HEK293 (cell line): ENCODE results near the gene SCARB2.

Source experiments
- CTCF ChIA-PET: fragments of 350-600 bp; formaldehyde crosslinking; extraction: SDS; loops from one replicate; lab custom pipeline; 2021; ENCODE audit warnings: antibody characterized with exemption; lab: Yijun Ruan, JAX
- POLR2A ChIA-PET: fragments of 300-600 bp; formaldehyde crosslinking; extraction: SDS; loops from one replicate; lab custom pipeline; 2020; ENCODE audit warnings: antibody characterized with exemption, inconsistent platforms; lab: Yijun Ruan, JAX
- H3K27ac ChIP-seq: fragments of 200-500 bp; sonication (Bioruptor generic); 2 replicates; pipeline ENCODE4 v1.5.1; 2014; ENCODE audit warnings: low read depth, low read length, control low read depth, inconsistent platforms; ENCODE audit errors: extremely low read depth
- H3K36me3 ChIP-seq, 2 experiments: fragments of 200-500 bp in 1 of 2; sonication (Bioruptor generic) in 1 of 2; 1 replicate in 1 of 2; 2 replicates in 1 of 2; pipeline ENCODE4 v1.5.1; 2014 to 2017; ENCODE audit warnings: inconsistent platforms in 2 of 2, low read length in 2 of 2; ENCODE audit not compliant: control insufficient read depth in 2 of 2, insufficient read depth in 1 of 2
- H3K4me1 ChIP-seq: fragments of 200-500 bp; sonication (Bioruptor generic); 2 replicates; pipeline ENCODE4 v1.5.1; 2014; ENCODE audit warnings: mild to moderate bottlenecking, low read length, inconsistent platforms; ENCODE audit not compliant: control insufficient read depth, insufficient read depth
- H3K4me3 ChIP-seq: 2 replicates; pipeline ENCODE4 v1.5.1; 2011; ENCODE audit warnings: low read depth, mild to moderate bottlenecking, control low read depth, low read length, moderate library complexity
- H3K9me3 ChIP-seq: fragments of 200-500 bp; sonication (Bioruptor generic); 2 replicates; pipeline ENCODE4 v1.5.1; 2014; ENCODE audit warnings: low read depth, low read length, inconsistent platforms; ENCODE audit not compliant: control insufficient read depth, insufficient read depth
- BCL11B ChIP-seq: fragments of 450-650 bp; formaldehyde crosslinking; IDR thresholded peaks from 2 replicates; pipeline ENCODE4 v1.5.1; 2016; ENCODE audit warnings: low read depth, missing biosample characterization, missing genetic modification characterization
- EGR2 ChIP-seq: fragments of 450-650 bp; formaldehyde crosslinking; IDR thresholded peaks from 2 replicates; pipeline ENCODE4 v1.5.1; 2016; ENCODE audit warnings: low read depth, missing biosample characterization, missing genetic modification characterization
- GLI2 ChIP-seq: fragments of 450-650 bp; formaldehyde crosslinking; IDR thresholded peaks from 2 replicates; pipeline ENCODE4; 2017; ENCODE audit warnings: missing biosample characterization, missing genetic modification characterization, low read depth, borderline replicate concordance
- KLF1 ChIP-seq: fragments of 450-650 bp; formaldehyde crosslinking; IDR thresholded peaks from 2 replicates; pipeline ENCODE4 v1.5.1; 2016; ENCODE audit warnings: missing biosample characterization, missing genetic modification characterization
- KLF16 ChIP-seq: fragments of 450-650 bp; formaldehyde crosslinking; IDR thresholded peaks from 2 replicates; pipeline ENCODE4 v1.5.1; 2017; ENCODE audit warnings: missing biosample characterization, missing genetic modification characterization
- SCRT1 ChIP-seq: fragments of 450-650 bp; formaldehyde crosslinking; IDR thresholded peaks from 2 replicates; pipeline ENCODE4 v1.5.1; 2016; ENCODE audit warnings: missing biosample characterization, missing genetic modification characterization, borderline replicate concordance
- SCRT2 ChIP-seq: fragments of 450-650 bp; formaldehyde crosslinking; IDR thresholded peaks from 2 replicates; pipeline ENCODE4 v1.5.1; 2016; ENCODE audit warnings: missing biosample characterization, missing genetic modification characterization
- WT1 ChIP-seq: fragments of 450-650 bp; formaldehyde crosslinking; IDR thresholded peaks from 2 replicates; pipeline ENCODE4 v1.5.1; 2016; ENCODE audit warnings: missing biosample characterization, missing genetic modification characterization
- ZBTB20 ChIP-seq: fragments of 450-650 bp; formaldehyde crosslinking; IDR thresholded peaks from 2 replicates; pipeline ENCODE4 v1.5.1; 2016; ENCODE audit warnings: missing biosample characterization, missing genetic modification characterization
- ZBTB7A ChIP-seq: fragments of 450-650 bp; formaldehyde crosslinking; IDR thresholded peaks from 2 replicates; pipeline ENCODE4 v1.5.1; 2016; ENCODE audit warnings: low read depth, missing biosample characterization, missing genetic modification characterization
- ZNF140 ChIP-seq: fragments of 450-650 bp; formaldehyde crosslinking; IDR thresholded peaks from 2 replicates; pipeline ENCODE4 v1.5.1; 2016; ENCODE audit warnings: missing biosample characterization, missing genetic modification characterization
- ZNF169 ChIP-seq: fragments of 450-650 bp; formaldehyde crosslinking; IDR thresholded peaks from 2 replicates; pipeline ENCODE4 v1.5.1; 2016; ENCODE audit warnings: missing biosample characterization, missing genetic modification characterization
- ZNF175 ChIP-seq: fragments of 450-650 bp; formaldehyde crosslinking; IDR thresholded peaks from 2 replicates; pipeline ENCODE4 v1.5.1; 2016; ENCODE audit warnings: missing biosample characterization, missing genetic modification characterization
- ZNF24 ChIP-seq: fragments of 450-650 bp; formaldehyde crosslinking; IDR thresholded peaks from 2 replicates; pipeline ENCODE4 v1.5.1; 2016; ENCODE audit warnings: missing biosample characterization, missing genetic modification characterization
- ZNF274 ChIP-seq, 2 experiments: fragments of 200-500 bp in 1 of 2; fragments of 450-650 bp in 1 of 2; sonication (Bioruptor generic) in 1 of 2; formaldehyde crosslinking in 1 of 2; IDR thresholded peaks; 2 replicates each; pipeline versions ENCODE4 v1.5.1 to v1.6.1; 2014 to 2016; ENCODE audit warnings: borderline replicate concordance in 1 of 2, inconsistent platforms in 1 of 2, low read length in 1 of 2, missing biosample characterization in 1 of 2, missing genetic modification characterization in 1 of 2
- ZNF341 ChIP-seq: fragments of 450-650 bp; formaldehyde crosslinking; IDR thresholded peaks from 2 replicates; pipeline ENCODE4; 2016; ENCODE audit warnings: low read depth, missing biosample characterization, missing genetic modification characterization
- ZNF391 ChIP-seq: fragments of 450-650 bp; formaldehyde crosslinking; IDR thresholded peaks from 2 replicates; pipeline ENCODE4 v1.5.1; 2016; ENCODE audit warnings: low read depth, missing biosample characterization, missing genetic modification characterization, borderline replicate concordance
- ZNF394 ChIP-seq: fragments of 450-650 bp; formaldehyde crosslinking; IDR thresholded peaks from 2 replicates; pipeline ENCODE4 v1.5.1; 2016; ENCODE audit warnings: missing biosample characterization, missing genetic modification characterization, mild to moderate bottlenecking, moderate library complexity, borderline replicate concordance
- ZNF544 ChIP-seq: fragments of 450-650 bp; formaldehyde crosslinking; IDR thresholded peaks from 2 replicates; pipeline ENCODE4 v1.5.0; 2017; ENCODE audit warnings: missing biosample characterization, missing genetic modification characterization
- ZNF610 ChIP-seq: fragments of 450-650 bp; formaldehyde crosslinking; IDR thresholded peaks from 2 replicates; pipeline ENCODE4 v1.5.1; 2016; ENCODE audit warnings: missing biosample characterization, missing genetic modification characterization, borderline replicate concordance
- ZNF626 ChIP-seq: fragments of 450-650 bp; sonication (Bioruptor Pico); formaldehyde crosslinking; IDR thresholded peaks from 2 replicates; pipeline ENCODE4 v1.5.1; 2018; ENCODE audit warnings: missing biosample characterization, missing genetic modification characterization, inconsistent platforms
- ZNF629 ChIP-seq: fragments of 450-650 bp; formaldehyde crosslinking; IDR thresholded peaks from 2 replicates; pipeline ENCODE4 v1.5.1; 2017; ENCODE audit warnings: missing biosample characterization, missing genetic modification characterization
- ZNF658 ChIP-seq: fragments of 450-650 bp; formaldehyde crosslinking; IDR thresholded peaks from 2 replicates; pipeline ENCODE4; 2016; ENCODE audit warnings: missing biosample characterization, missing genetic modification characterization
- ZNF660 ChIP-seq: fragments of 450-650 bp; IDR thresholded peaks from 2 replicates; pipeline ENCODE4 v1.5.1; 2018; ENCODE audit warnings: missing biosample characterization, mild to moderate bottlenecking, missing genetic modification characterization
- ZNF76 ChIP-seq: fragments of 450-650 bp; formaldehyde crosslinking; IDR thresholded peaks from 2 replicates; pipeline ENCODE4; 2016; ENCODE audit warnings: low read depth, missing biosample characterization, missing genetic modification characterization, borderline replicate concordance
- TF ChIP-seq, protein P1 (sequence below): fragments of 450-650 bp; formaldehyde crosslinking; IDR thresholded peaks from 2 replicates; pipeline ENCODE4 v1.5.1; 2016; ENCODE audit warnings: missing biosample characterization, missing genetic modification characterization
- TF ChIP-seq, protein P2 (sequence below): fragments of 450-650 bp; formaldehyde crosslinking; IDR thresholded peaks from 2 replicates; pipeline ENCODE4 v1.5.1; 2016; ENCODE audit warnings: missing biosample characterization, missing genetic modification characterization, borderline replicate concordance

Gene SCARB2

DNA sequence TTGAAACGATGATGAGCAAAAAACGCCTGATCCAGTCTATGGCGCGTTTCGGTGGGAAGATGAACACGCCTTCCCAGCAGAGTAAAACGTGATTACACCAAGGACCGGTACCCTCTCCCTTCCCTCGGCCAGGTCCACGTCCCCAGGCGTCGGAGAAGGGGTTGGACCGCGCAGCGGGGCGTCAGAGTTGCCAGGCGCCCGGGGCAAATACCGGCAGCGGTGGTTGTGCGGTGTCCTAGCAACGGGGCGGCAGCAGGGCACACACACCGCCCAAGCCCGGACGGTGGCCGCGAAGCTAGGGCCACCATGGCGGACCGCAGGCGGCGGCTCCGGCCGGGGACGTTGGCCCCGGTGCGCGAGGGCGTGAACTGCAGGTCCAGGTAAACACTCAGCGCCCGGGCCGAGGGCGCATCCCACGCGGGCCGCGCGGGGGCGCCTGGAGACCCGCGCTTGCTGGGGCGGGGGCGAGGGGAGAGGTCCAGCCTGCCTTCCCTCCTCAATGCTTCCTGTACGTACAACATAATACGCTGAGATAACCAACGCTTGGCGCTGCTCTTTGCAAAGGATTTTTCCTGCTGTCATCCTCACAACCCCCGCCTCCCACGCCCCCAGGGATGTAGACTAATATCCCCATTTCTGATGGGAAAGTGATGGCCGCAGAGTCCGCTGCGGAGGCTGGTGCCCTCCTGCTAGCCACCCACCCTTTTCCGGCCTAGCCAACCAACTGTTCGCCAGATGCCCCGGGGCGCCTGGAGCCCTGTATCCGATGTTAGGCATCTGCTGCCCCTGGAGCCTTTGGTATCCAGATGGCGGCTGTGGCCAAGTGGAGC lies 38.0 kb upstream of the SCARB2 start, which contains the start of gene FAM47E (continued):
- TF ChIP-seq ZBTB20 (tag by site-specific recombination) = peak; percentile 22; the same call in 1 of the 2 replicates

DNA sequence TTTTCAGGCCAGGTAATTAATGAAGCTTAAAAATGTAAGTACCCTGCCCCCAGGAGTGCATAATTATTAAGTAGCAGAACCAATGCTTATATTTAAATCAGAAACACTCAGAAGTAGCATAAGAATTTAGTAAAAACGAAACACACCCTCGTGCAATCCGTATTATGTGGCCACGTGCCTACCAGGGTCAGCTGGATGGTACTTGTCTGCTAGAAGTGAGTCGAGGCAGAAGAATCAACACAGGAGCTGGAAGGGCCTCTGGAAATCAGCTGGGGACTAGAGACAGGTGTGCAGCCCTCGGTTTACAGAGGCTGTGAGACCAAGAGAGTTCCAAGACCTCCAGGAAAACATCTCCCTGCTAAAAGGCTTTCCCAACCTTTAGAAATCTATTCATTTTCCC lies 37.3 kb upstream of the SCARB2 start:
- TF ChIP-seq ZNF274 (IDR thresholded peaks at IDR 0.05; ENCODE audit: low read length) = no peak
- no peak for TF ChIP-seq ZNF274 (tag by site-specific recombination; IDR thresholded peaks at IDR 0.05; ENCODE audit: borderline replicate concordance)
- no peak for TF ChIP-seq ZNF341
- no peak for TF ChIP-seq ZBTB7A
- no peak for TF ChIP-seq ZNF544 (tag by site-specific recombination)
- no peak for TF ChIP-seq GLI2 (tag by site-specific recombination)
- no peak for TF ChIP-seq ZNF169 (tag by site-specific recombination)
- no peak for TF ChIP-seq ZNF394 (tag by site-specific recombination)
- TF ChIP-seq, protein P1, sequence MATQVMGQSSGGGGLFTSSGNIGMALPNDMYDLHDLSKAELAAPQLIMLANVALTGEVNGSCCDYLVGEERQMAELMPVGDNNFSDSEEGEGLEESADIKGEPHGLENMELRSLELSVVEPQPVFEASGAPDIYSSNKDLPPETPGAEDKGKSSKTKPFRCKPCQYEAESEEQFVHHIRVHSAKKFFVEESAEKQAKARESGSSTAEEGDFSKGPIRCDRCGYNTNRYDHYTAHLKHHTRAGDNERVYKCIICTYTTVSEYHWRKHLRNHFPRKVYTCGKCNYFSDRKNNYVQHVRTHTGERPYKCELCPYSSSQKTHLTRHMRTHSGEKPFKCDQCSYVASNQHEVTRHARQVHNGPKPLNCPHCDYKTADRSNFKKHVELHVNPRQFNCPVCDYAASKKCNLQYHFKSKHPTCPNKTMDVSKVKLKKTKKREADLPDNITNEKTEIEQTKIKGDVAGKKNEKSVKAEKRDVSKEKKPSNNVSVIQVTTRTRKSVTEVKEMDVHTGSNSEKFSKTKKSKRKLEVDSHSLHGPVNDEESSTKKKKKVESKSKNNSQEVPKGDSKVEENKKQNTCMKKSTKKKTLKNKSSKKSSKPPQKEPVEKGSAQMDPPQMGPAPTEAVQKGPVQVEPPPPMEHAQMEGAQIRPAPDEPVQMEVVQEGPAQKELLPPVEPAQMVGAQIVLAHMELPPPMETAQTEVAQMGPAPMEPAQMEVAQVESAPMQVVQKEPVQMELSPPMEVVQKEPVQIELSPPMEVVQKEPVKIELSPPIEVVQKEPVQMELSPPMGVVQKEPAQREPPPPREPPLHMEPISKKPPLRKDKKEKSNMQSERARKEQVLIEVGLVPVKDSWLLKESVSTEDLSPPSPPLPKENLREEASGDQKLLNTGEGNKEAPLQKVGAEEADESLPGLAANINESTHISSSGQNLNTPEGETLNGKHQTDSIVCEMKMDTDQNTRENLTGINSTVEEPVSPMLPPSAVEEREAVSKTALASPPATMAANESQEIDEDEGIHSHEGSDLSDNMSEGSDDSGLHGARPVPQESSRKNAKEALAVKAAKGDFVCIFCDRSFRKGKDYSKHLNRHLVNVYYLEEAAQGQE (tag by site-specific recombination) = no peak
- TF ChIP-seq, protein P2, sequence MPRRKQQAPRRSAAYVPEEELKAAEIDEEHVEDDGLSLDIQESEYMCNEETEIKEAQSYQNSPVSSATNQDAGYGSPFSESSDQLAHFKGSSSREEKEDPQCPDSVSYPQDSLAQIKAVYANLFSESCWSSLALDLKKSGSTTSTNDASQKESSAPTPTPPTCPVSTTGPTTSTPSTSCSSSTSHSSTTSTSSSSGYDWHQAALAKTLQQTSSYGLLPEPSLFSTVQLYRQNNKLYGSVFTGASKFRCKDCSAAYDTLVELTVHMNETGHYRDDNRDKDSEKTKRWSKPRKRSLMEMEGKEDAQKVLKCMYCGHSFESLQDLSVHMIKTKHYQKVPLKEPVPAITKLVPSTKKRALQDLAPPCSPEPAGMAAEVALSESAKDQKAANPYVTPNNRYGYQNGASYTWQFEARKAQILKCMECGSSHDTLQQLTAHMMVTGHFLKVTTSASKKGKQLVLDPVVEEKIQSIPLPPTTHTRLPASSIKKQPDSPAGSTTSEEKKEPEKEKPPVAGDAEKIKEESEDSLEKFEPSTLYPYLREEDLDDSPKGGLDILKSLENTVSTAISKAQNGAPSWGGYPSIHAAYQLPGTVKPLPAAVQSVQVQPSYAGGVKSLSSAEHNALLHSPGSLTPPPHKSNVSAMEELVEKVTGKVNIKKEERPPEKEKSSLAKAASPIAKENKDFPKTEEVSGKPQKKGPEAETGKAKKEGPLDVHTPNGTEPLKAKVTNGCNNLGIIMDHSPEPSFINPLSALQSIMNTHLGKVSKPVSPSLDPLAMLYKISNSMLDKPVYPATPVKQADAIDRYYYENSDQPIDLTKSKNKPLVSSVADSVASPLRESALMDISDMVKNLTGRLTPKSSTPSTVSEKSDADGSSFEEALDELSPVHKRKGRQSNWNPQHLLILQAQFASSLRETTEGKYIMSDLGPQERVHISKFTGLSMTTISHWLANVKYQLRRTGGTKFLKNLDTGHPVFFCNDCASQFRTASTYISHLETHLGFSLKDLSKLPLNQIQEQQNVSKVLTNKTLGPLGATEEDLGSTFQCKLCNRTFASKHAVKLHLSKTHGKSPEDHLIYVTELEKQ (tag by site-specific recombination) = no peak
- TF ChIP-seq WT1 = no peak
- TF ChIP-seq ZNF391 = no peak
- TF ChIP-seq ZNF658 (tag by site-specific recombination) = no peak
- TF ChIP-seq ZNF76 (tag by site-specific recombination) = no peak
- POLR2A ChIA-PET = no interaction called here
- peak overlapping the region; percentile 46 for H3K4me3 ChIP-seq
- no peak overlapping the region for H3K27ac ChIP-seq
- no peaks in the 10 kb centered on the region for H3K36me3 ChIP-seq
- H3K4me1 ChIP-seq = no peaks in the 10 kb centered on the region
- H3K9me3 ChIP-seq = no peaks in the 10 kb centered on the region
- CTCF ChIA-PET = interaction anchor here (0.6 to 0.7 kb wide), 3 partner anchors 10 to 1608 kb away, joined by 3 to 5 read pairs (median 4); no protein-coding TSS in a partner anchor

DNA sequence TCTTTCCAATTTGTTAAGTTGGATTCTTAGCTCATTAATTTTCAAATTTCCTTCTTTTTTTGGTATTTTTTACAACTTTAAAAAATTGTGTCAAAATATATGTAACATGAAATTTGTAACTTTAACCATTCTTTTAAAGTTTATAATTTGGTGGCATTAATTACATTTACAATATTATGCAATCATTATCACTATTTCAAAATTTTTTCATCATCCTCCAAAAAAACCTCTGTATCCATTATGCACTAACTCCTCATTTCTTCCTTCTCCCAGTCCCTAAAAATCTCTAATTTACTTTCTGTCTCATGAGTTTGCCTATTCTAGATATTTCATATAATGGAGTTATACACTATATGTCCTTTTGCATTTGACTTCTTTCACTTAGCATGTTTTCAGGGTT lies 33.2 kb upstream of the SCARB2 start:
- ChIA-PET POLR2A (no interaction called here), CTCF (interaction anchor here (1.0 kb wide), 1 partner anchor 130 kb away, joined by 3 read pairs; no protein-coding TSS in a partner anchor)
- Histone ChIP-seq H3K9me3 (no peaks in the 10 kb centered on the region), H3K27ac (no peak overlapping the region), H3K36me3 (no peaks in the 10 kb centered on the region), H3K4me3 (no peak overlapping the region), H3K4me1 (no peaks in the 10 kb centered on the region)
- no peak for TF ChIP-seq ZNF140 (tag by site-specific recombination)
- TF ChIP-seq SCRT1 (tag by site-specific recombination) = no peak
- no peak for TF ChIP-seq ZNF24 (tag by site-specific recombination)
- TF ChIP-seq BCL11B = no peak
- no peak for TF ChIP-seq ZNF391
- TF ChIP-seq KLF1 (tag by site-specific recombination) = no peak
- no peak for TF ChIP-seq ZNF658 (tag by site-specific recombination)
- no peak for TF ChIP-seq ZNF626 (tag by site-specific recombination)
- TF ChIP-seq ZNF175 (tag by site-specific recombination) = no peak
- TF ChIP-seq KLF16 (tag by site-specific recombination) = no peak
- TF ChIP-seq ZNF660 (tag by site-specific recombination) = no peak
- no peak for TF ChIP-seq ZNF610 (tag by site-specific recombination)
- no peak for TF ChIP-seq EGR2 (tag by site-specific recombination)
- no peak for TF ChIP-seq ZNF629
- TF ChIP-seq SCRT2 = no peak
